NT2/D1 (cell line): ENCODE results near the gene CCSER2.

Source experiments
- SUZ12 ChIP-seq: IDR thresholded peaks from 2 replicates; pipeline ENCODE4 v1.6.1; 2011; ENCODE audit not compliant: insufficient read length, insufficient read depth; ENCODE audit errors: extremely low read depth
- YY1 ChIP-seq: IDR thresholded peaks from 2 replicates; pipeline ENCODE4 v1.6.1; 2011; ENCODE audit not compliant: insufficient read length, insufficient read depth
- ZNF274 ChIP-seq: IDR thresholded peaks from 2 replicates; pipeline ENCODE4 v1.6.1; 2011; ENCODE audit warnings: mild to moderate bottlenecking, low read depth, low read length

- TF ChIP-seq ZNF274 (no peak), YY1 (no peak), SUZ12 (no peak)
Observed at GRCh38 chr10:84310470-84310869, 17.9 kb upstream of the CCSER2 start.
